ENCODE results near the gene RAD9A. TPM values are rescaled to one million over a fixed set of nuclear protein-coding genes. Genes with fewer than 3 reads are reported as not detected.

The RAD9A gene
- total and polyA plus RNA-seq, 2 of the 4 experiments (the other 2 are of a cell fraction) = 2.0 to 10.3 TPM

- in situ Hi-C loops (cut with MboI; ENCODE audit: low sequenced_read_pairs) = no loop called here
- TF ChIP-seq POLR2A (IDR thresholded peaks at IDR 0.05; ENCODE audit: low read depth, low read length) (no peak), MAFK (IDR thresholded peaks at IDR 0.05; ENCODE audit: low read depth, low read length) (no peak), USF2 (IDR thresholded peaks at IDR 0.05; ENCODE audit: low read depth, low read length) (no peak), MXI1 (IDR thresholded peaks at IDR 0.05; ENCODE audit: borderline replicate concordance, low read depth, low read length) (no peak), SMC3 (IDR thresholded peaks at IDR 0.05; ENCODE audit: low read depth, low read length) (no peak), BHLHE40 (IDR thresholded peaks at IDR 0.05; ENCODE audit: low read depth, low read length) (no peak), CHD1 (IDR thresholded peaks at IDR 0.05; ENCODE audit: low read depth, low read length) (no peak), ELK1 (IDR thresholded peaks at IDR 0.05; ENCODE audit: borderline replicate concordance, low read depth, low read length) (no peak), RFX5 (IDR thresholded peaks at IDR 0.05; ENCODE audit: low read depth, low read length) (no peak), CTCF (conservative IDR thresholded peaks at IDR 0.05; ENCODE audit: low read depth, low read length) (no peak), CEBPB (IDR thresholded peaks at IDR 0.05; ENCODE audit: low read depth, low read length) (no peak), MAZ (IDR thresholded peaks at IDR 0.05; ENCODE audit: borderline replicate concordance, low read depth, low read length) (no peak), RCOR1 (IDR thresholded peaks at IDR 0.05; ENCODE audit: insufficient replicate concordance, low read length) (no peak), RAD21 (IDR thresholded peaks at IDR 0.05; ENCODE audit: low read length) (no peak), FOS (IDR thresholded peaks at IDR 0.05; ENCODE audit: low read depth, low read length) (no peak)
Measured at GRCh38 chr11:67374571-67375281, 17.1 kb upstream of the RAD9A start.

More at GRCh38 chr11:67374571-67375281, 17.1 kb upstream of the RAD9A start:
- WGBS, 2 experiments (ENCODE audit: extremely low coverage in 2 of 2, insufficient read length in 1 of 2) = no CpG with 5 or more reads among the region's 9 CpGs
- Histone ChIP-seq H3K23ac (ENCODE audit: low read depth, low read length) (peak overlapping the region; percentile 86), H3K9me1 (ENCODE audit: insufficient read depth, low read length) (peaks cover 20% of the 10 kb centered on the region), H4K8ac (ENCODE audit: low read depth in 2 of 2, low read length in 2 of 2) (peak overlapping the region; percentile 82 to 89), H3K4me3 (ENCODE audit: insufficient read depth, low read depth, low read length) (no peak overlapping the region), H3K9me3 (ENCODE audit: control insufficient read depth, insufficient read depth, low read length) (no peaks in the 10 kb centered on the region), H3K56ac (ENCODE audit: extremely low read depth, insufficient read depth, low read length) (peak overlapping the region; percentile 78), H3K27ac (ENCODE audit: insufficient read depth, low read length) (peak overlapping the region; percentile 94), H3K4me1 (ENCODE audit: control insufficient read depth, insufficient read depth, low read length) (peaks cover 42% of the 10 kb centered on the region), H2BK120ac (ENCODE audit: low read depth, low read length) (peak overlapping the region; percentile 93), H3K27me3 (ENCODE audit: control insufficient read depth, insufficient read depth, low read length) (no peaks in the 10 kb centered on the region), H3K4me2 (ENCODE audit: low read depth, low read length) (peak overlapping the region; percentile 32), H3K79me1 (ENCODE audit: low read depth in 1 of 2, low read length in 2 of 2) (peaks cover 0 to 27% of the 10 kb centered on the region in 2 experiments; a peak in 3 of 4 replicates), H2BK15ac (ENCODE audit: low read depth, low read length) (peak overlapping the region; percentile 96), H2AFZ (replicated peaks; ENCODE audit: low read length, poor library complexity) (peak overlapping the region; percentile 75), H3K18ac (ENCODE audit: low read depth, low read length) (peak overlapping the region; percentile 75), H3K36me3 (ENCODE audit: control insufficient read depth, insufficient read depth, low read length) (peaks cover 3% of the 10 kb centered on the region; the same call in 1 of the 2 replicates), H4K20me1 (ENCODE audit: insufficient read depth, low read length) (peaks cover 23% of the 10 kb centered on the region), H2AK5ac (ENCODE audit: low read depth, low read length) (peak overlapping the region; percentile 96), H4K5ac (ENCODE audit: low read depth, low read length) (peak overlapping the region; percentile 78), H2BK20ac (ENCODE audit: low read depth, low read length) (peak overlapping the region; percentile 87), H3K9ac (ENCODE audit: low read depth, low read length) (peak overlapping the region; percentile 55), H3K14ac (replicated peaks; ENCODE audit: low read depth, low read length) (peak overlapping the region; percentile 35), H4K91ac (ENCODE audit: insufficient read depth, low read depth, low read length) (peak overlapping the region; percentile 96), H2AK9ac (replicated peaks; ENCODE audit: low read depth, low read length, poor library complexity) (peak overlapping the region; percentile 95), H2BK5ac (ENCODE audit: low read depth, low read length, poor library complexity, severe bottlenecking) (peak overlapping the region; percentile 93), H3K4ac (ENCODE audit: low read depth, low read length) (peak overlapping the region; percentile 96)
- CTCF ChIA-PET = interaction anchor here (0.6 to 1.1 kb wide), 3 partner anchors 13 to 110 kb away, joined by 3 to 4 read pairs (median 4); no protein-coding TSS in a partner anchor
- intact Hi-C loops (cut with micrococcal nuclease) = no loop called here
- no TSS peak for BruUV-seq (replicated peaks)
- dilution Hi-C loops (cut with HindIII; ENCODE audit: low sequenced_read_pairs, unreplicated experiment) = no loop called here
- POLR2A ChIA-PET (ENCODE audit: unreplicated experiment) = interaction anchor here (0.6 to 1.7 kb wide), 3 partner anchors 22 to 53 kb away, joined by 7 to 11 read pairs (median 9); partner anchors contain the start of gene POLD4
- DNase-seq = no peak
- peak; percentile 0; the same call in 1 of the 2 replicates for ATAC-seq (ENCODE audit: low read depth)
